Measurements from ENCODE around the gene ACAP1. TPM values are rescaled to one million over a fixed set of nuclear protein-coding genes. Genes with fewer than 3 reads are reported as not detected.
"Not testable (repeated sequence)": the region's sequence is repeated elsewhere in the genome, so short reads cannot be mapped to it uniquely, and the experiment has no call there.

ACAP1 gene
- total and polyA plus RNA-seq, 7 experiments from 2014 or later = 234 to 708 (median 496) TPM

DNA sequence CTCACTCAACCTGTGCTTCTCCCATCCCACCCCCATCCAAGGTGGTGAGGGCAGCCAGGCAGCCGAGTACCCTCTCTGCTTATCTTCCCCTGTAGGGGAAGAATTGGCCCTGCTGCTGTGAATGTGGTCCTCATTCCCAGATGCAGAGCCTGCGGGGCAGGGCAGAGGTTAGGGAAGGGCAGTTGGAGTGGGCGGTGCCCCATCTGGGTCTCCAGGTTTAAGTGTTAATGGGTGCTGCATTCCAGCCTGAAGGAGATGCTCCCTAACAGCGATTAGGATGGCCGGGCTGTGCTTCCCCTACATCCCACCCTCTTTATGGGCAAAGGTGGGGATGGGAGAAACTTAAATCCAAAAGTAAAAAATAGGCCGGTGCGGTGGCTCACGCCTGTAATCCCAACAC is 30.8 kb downstream of the ACAP1 start:
- Mint-ChIP-seq H3K27me3 (peaks cover 0 to 17% (median 0%) of the 10 kb centered on the region in 5 donors), H3K36me3 (no peaks in the 10 kb centered on the region), H3K4me1 (peaks cover 0 to 3% (median 0%) of the 10 kb centered on the region in 7 donors), H3K27ac (peak overlapping the region in 2 of 9 donors; percentile 13 to 56), H3K4me3 (no peak overlapping the region), H3K9me3 (no peaks in the 10 kb centered on the region)
- Histone ChIP-seq H3K4me3 (ENCODE audit: low read length) (no peak overlapping the region), H3K27ac (ENCODE audit: low read depth, low read length) (no peak overlapping the region), H3K4me1 (ENCODE audit: control insufficient read depth in 2 of 2, insufficient read depth in 2 of 2, low read length in 2 of 2) (no peaks in the 10 kb centered on the region), H3K36me3 (ENCODE audit: control insufficient read depth in 2 of 3, insufficient read depth in 3 of 3, low read length in 3 of 3) (no peaks in the 10 kb centered on the region), H3K9me3 (ENCODE audit: control insufficient read depth in 2 of 3, low read length in 3 of 3) (no peaks in the 10 kb centered on the region), H3K27me3 (ENCODE audit: control insufficient read depth in 2 of 2, insufficient read depth in 2 of 2, low read length in 2 of 2) (no peaks in the 10 kb centered on the region)
- no peak for ATAC-seq
- ChIA-PET CTCF (no interaction called here), POLR2A (no interaction called here)
- intact Hi-C loops (cut with micrococcal nuclease) = no loop called here
- no peak for DNase-seq

DNA sequence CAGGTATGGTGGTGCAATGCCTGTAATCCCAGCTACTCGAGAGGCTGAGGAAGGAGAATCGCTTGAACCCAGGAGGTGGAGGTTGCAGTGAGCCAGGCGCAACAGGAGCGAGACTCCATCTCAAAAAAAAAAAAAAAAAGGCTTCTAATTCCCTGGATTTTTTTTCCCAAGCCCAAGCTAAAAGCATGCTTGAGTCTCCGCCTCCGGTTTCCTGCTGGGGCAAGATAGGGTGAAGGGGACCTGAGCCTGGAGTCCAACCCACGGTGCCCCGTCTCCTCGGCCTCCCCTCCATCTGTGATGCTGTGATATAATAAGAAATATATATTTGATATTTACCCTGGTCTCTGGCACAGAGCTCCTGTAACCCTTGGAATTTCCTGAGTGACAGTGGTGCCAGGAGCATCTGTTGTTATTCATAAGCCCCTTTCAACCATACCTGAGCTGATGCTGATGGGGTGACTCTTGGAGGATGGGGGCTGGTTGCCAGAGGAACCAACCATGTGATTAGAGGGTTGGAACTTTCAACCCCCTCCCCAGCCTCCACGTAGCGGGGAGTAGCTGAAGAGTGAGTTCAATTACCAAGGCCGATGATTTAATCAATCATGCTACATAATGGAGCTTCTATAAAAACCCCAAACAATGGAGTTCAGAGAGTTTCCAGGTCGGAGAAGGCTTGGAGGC is 31.7 kb downstream of the ACAP1 start:
- Histone ChIP-seq H3K27me3 (ENCODE audit: control insufficient read depth in 2 of 2, insufficient read depth in 2 of 2, low read length in 2 of 2) (no peaks in the 10 kb centered on the region), H3K4me1 (ENCODE audit: control insufficient read depth in 2 of 2, insufficient read depth in 2 of 2, low read length in 2 of 2) (no peaks in the 10 kb centered on the region), H3K27ac (ENCODE audit: low read depth, low read length) (no peak overlapping the region), H3K36me3 (ENCODE audit: control insufficient read depth in 2 of 3, insufficient read depth in 3 of 3, low read length in 3 of 3) (no peaks in the 10 kb centered on the region), H3K9me3 (ENCODE audit: control insufficient read depth in 2 of 3, low read length in 3 of 3) (no peaks in the 10 kb centered on the region), H3K4me3 (ENCODE audit: low read length) (no peak overlapping the region)
- H3K27me3 Mint-ChIP-seq = peaks cover 0 to 17% (median 0%) of the 10 kb centered on the region in 5 donors
- peaks cover 0 to 3% (median 0%) of the 10 kb centered on the region in 7 donors for H3K4me1 Mint-ChIP-seq
- ATAC-seq (no peak), DNase-seq (no peak)
- no peaks in the 10 kb centered on the region for H3K9me3 Mint-ChIP-seq
- H3K27ac Mint-ChIP-seq = no peak overlapping the region
- intact Hi-C loops (cut with micrococcal nuclease) = no loop called here
- no peaks in the 10 kb centered on the region for H3K36me3 Mint-ChIP-seq
- CTCF ChIA-PET = interaction anchor here (0.6 kb wide), 1 partner anchor 13 kb away, joined by 4 read pairs; the partner anchor contains the start of gene TMEM95
- POLR2A ChIA-PET = interaction anchor here (0.6 to 0.9 kb wide), 2 partner anchors 19 to 938 kb away, joined by 3 to 6 read pairs; no protein-coding TSS in a partner anchor
- H3K4me3 Mint-ChIP-seq = no peak overlapping the region

DNA sequence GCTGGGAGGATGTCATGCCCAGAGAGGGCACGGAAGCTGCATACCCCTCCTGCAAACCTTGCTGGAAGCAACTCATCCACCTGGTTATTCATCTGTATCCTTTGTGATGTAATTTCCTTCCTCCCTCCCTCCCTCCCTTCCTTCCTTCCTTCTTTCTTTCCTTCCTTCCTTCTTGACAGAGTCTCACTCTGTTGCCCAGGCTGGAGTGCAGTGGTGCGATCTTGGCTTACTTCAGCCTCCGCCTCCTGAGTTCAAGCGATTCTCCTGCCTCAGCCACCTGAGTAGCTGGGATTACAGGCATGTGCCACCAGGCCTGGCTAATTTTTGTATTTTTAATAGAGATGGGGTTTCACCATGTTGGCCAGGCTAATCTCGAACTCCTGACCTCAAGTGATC is 32.3 kb downstream of the ACAP1 start:
- POLR2A ChIA-PET; intact Hi-C loops (cut with micrococcal nuclease); DNase-seq; H3K4me1 Mint-ChIP-seq; H3K27ac ChIP-seq (ENCODE audit: low read depth, low read length); H3K4me3 Mint-ChIP-seq; H3K4me1 ChIP-seq (ENCODE audit: control insufficient read depth in 2 of 2, insufficient read depth in 2 of 2, low read length in 2 of 2); ATAC-seq; H3K27ac Mint-ChIP-seq; H3K9me3 ChIP-seq (ENCODE audit: control insufficient read depth in 2 of 3, low read length in 3 of 3); H3K27me3 ChIP-seq (ENCODE audit: control insufficient read depth in 2 of 2, insufficient read depth in 2 of 2, low read length in 2 of 2); H3K4me3 ChIP-seq (ENCODE audit: low read length); H3K36me3 ChIP-seq (ENCODE audit: control insufficient read depth in 2 of 3, insufficient read depth in 3 of 3, low read length in 3 of 3); H3K36me3 Mint-ChIP-seq; H3K9me3 Mint-ChIP-seq: not testable (repeated sequence)
- H3K27me3 Mint-ChIP-seq = peaks cover 0 to 17% (median 0%) of the 10 kb centered on the region in 5 donors
- CTCF ChIA-PET = interaction anchor here (2.3 kb wide), 1 partner anchor 12 kb away, joined by 8 read pairs; no protein-coding TSS in a partner anchor

DNA sequence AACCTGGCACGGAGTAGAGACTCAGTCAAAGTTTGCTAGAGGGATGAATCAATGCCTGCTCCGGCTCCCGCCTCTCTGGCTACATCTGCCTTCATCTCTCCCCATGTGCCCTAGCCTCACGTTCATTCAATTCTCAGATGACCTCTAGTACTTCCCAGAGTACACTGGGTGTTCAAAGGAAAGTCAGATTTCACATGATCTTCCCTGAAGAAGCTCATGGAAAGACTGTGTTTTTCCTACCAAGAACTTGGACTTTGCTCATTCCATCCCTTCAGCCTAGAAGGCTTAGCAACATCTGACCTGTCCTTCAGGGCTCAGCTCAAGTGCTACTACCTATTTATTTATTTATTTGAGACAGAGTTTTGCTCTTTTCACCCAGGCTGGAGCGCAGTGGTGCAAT is 33.5 kb downstream of the ACAP1 start:
- ChIA-PET POLR2A (interaction anchor here (0.9 kb wide), 1 partner anchor 10 kb away, joined by 3 read pairs; no protein-coding TSS in a partner anchor), CTCF (interaction anchor here (2.3 kb wide), 1 partner anchor 14 kb away, joined by 8 read pairs; no protein-coding TSS in a partner anchor)
- no peaks in the 10 kb centered on the region for H3K36me3 ChIP-seq (ENCODE audit: control insufficient read depth in 2 of 3, insufficient read depth in 3 of 3, low read length in 3 of 3)
- intact Hi-C loops (cut with micrococcal nuclease) = no loop called here
- Mint-ChIP-seq H3K9me3 (no peaks in the 10 kb centered on the region), H3K27me3 (peaks cover 0 to 20% (median 0%) of the 10 kb centered on the region in 5 donors), H3K27ac (peak overlapping the region in 1 of 9 donors; percentile 74), H3K36me3 (no peaks in the 10 kb centered on the region), H3K4me3 (no peak overlapping the region), H3K4me1 (peaks cover 0 to 4% (median 0%) of the 10 kb centered on the region in 7 donors)
- no peak overlapping the region for H3K4me3 ChIP-seq (ENCODE audit: low read length)
- no peak for DNase-seq
- no peaks in the 10 kb centered on the region for H3K4me1 ChIP-seq (ENCODE audit: control insufficient read depth in 2 of 2, insufficient read depth in 2 of 2, low read length in 2 of 2)
- ATAC-seq = no peak
- no peaks in the 10 kb centered on the region for H3K9me3 ChIP-seq (ENCODE audit: control insufficient read depth in 2 of 3, low read length in 3 of 3)
- H3K27ac ChIP-seq (ENCODE audit: low read depth, low read length) = no peak overlapping the region
- no peaks in the 10 kb centered on the region for H3K27me3 ChIP-seq (ENCODE audit: control insufficient read depth in 2 of 2, insufficient read depth in 2 of 2, low read length in 2 of 2)

DNA sequence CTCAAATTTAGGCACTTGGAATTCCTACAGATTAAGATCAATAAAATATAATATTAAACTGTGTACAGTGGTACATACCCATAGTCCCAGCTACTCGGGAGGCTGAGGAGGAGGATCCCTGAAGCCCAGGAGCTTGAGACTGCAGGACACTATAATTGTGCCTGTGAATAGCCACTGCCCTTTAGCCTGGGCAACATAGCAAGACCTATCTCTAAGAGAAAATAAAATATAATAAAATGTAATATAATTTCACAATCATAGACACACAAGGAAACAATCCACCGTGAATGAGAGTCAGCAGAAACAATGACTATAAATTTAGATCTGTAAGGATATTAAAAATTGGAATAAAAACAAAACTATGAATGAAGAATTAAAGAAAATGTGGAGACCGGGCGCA is 34.5 kb downstream of the ACAP1 start:
- CTCF ChIA-PET = interaction anchor here (0.7 to 2.3 kb wide), 2 partner anchors 14 to 15 kb away, joined by 6 to 8 read pairs; no protein-coding TSS in a partner anchor
- DNase-seq (no peak), ATAC-seq (no peak)
- Histone ChIP-seq H3K4me1 (ENCODE audit: control insufficient read depth in 2 of 2, insufficient read depth in 2 of 2, low read length in 2 of 2) (no peaks in the 10 kb centered on the region), H3K9me3 (ENCODE audit: control insufficient read depth in 2 of 3, low read length in 3 of 3) (no peaks in the 10 kb centered on the region), H3K27ac (ENCODE audit: low read depth, low read length) (no peak overlapping the region), H3K27me3 (ENCODE audit: control insufficient read depth in 2 of 2, insufficient read depth in 2 of 2, low read length in 2 of 2) (no peaks in the 10 kb centered on the region), H3K36me3 (ENCODE audit: control insufficient read depth in 2 of 3, insufficient read depth in 3 of 3, low read length in 3 of 3) (no peaks in the 10 kb centered on the region), H3K4me3 (ENCODE audit: low read length) (no peak overlapping the region)
- H3K27me3 Mint-ChIP-seq = peaks cover 0 to 20% (median 0%) of the 10 kb centered on the region in 5 donors
- H3K4me1 Mint-ChIP-seq = peaks cover 0 to 4% (median 0%) of the 10 kb centered on the region in 7 donors
- no peaks in the 10 kb centered on the region for H3K9me3 Mint-ChIP-seq
- intact Hi-C loops (cut with micrococcal nuclease) = no loop called here
- H3K27ac Mint-ChIP-seq = no peak overlapping the region
- POLR2A ChIA-PET = interaction anchor here (0.6 to 0.9 kb wide), 2 partner anchors 9 to 144 kb away, joined by 3 read pairs; no protein-coding TSS in a partner anchor
- no peaks in the 10 kb centered on the region for H3K36me3 Mint-ChIP-seq
- H3K4me3 Mint-ChIP-seq = no peak overlapping the region

DNA sequence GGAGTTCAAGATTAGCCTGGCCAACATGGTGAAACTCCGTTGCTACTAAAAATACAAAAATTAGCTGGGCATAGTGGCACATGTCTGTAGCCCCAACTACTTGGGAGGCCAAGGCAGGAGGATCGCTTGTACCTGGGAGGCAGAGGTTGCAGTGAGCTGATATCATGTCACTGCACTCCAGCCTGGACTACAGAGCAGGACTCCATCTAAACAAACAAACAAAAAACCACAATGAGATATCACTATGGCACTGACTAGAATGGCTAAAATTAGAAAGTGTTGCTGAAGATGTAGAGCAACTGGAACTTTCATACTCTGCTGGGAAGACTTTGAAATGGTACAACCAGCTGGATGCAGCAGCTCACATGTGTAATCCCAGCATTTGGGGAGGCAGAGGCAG is 38.0 kb downstream of the ACAP1 start:
- ChIA-PET POLR2A (interaction anchor here (0.6 to 4.5 kb wide), 2 partner anchors 10 to 81 kb away, joined by 3 to 21 read pairs; no protein-coding TSS in a partner anchor), CTCF (interaction anchor here (0.6 kb wide), 1 partner anchor 9 kb away, joined by 4 read pairs; no protein-coding TSS in a partner anchor)
- ATAC-seq (no peak), DNase-seq (no peak)
- Mint-ChIP-seq H3K27ac (no peak overlapping the region), H3K36me3 (peaks cover 0 to 4% (median 0%) of the 10 kb centered on the region in 5 donors), H3K9me3 (peaks cover 0 to 4% (median 0%) of the 10 kb centered on the region in 11 donors), H3K4me3 (no peak overlapping the region), H3K4me1 (peaks cover 0 to 3% (median 0%) of the 10 kb centered on the region in 7 donors), H3K27me3 (peaks cover 5 to 30% (median 15%) of the 10 kb centered on the region in 5 donors)
- Histone ChIP-seq H3K4me3 (ENCODE audit: low read length) (no peak overlapping the region), H3K27ac (ENCODE audit: low read depth, low read length) (no peak overlapping the region), H3K4me1 (ENCODE audit: control insufficient read depth in 2 of 2, insufficient read depth in 2 of 2, low read length in 2 of 2) (no peaks in the 10 kb centered on the region), H3K36me3 (ENCODE audit: control insufficient read depth in 2 of 3, insufficient read depth in 3 of 3, low read length in 3 of 3) (no peaks in the 10 kb centered on the region), H3K9me3 (ENCODE audit: control insufficient read depth in 2 of 3, low read length in 3 of 3) (no peaks in the 10 kb centered on the region), H3K27me3 (ENCODE audit: control insufficient read depth in 2 of 2, insufficient read depth in 2 of 2, low read length in 2 of 2) (no peaks in the 10 kb centered on the region)
- intact Hi-C loops (cut with micrococcal nuclease) = no loop called here

All from naive thymus-derived CD4-positive, alpha-beta T cell (primary cell).